ENCODE results near the gene BATF3. TPM values are rescaled to one million over a fixed set of nuclear protein-coding genes. Genes with fewer than 3 reads are reported as not detected.
A peak's percentile ranks its signal among the peaks of the same experiment; 100 is the strongest.

Gene BATF3
- total and polyA plus RNA-seq, 10 donors: 10.8 to 34.0 (median 14.0) TPM

DNA sequence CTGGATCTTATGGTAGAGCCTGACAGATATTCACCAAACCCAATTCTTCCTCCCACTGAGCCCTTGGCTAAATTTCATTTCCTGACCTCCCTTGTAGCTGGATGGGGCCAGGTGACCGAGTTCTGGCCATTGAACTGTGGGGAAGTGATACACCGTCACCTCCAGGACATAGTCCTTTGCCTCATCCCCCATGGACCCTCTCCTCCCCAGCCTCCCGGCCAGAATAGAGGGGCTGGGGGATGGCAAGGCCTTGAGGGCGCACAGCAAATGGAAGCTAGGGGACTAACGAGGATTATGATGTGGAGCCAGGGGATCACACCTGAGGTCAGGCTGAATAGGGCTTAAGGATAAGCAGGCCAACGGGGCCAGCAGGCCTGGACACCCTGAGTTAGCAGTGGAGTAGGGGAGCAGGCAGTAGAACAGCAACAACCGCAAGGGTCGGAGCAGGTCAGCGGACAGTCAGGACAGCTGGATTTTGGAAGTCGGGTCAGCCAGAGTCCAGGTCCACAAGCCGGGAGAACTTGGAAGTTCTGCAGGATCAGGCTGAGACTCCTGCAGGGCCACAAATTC is 15.0 kb downstream of the BATF3 start:
- Histone ChIP-seq H3K27me3 (replicated peaks in 1 of 7) (no peaks in the 10 kb centered on the region), H3K27ac (no peak overlapping the region), H3K9me3 (no peaks in the 10 kb centered on the region), H3K36me3 (peaks cover 0 to 7% (median 2%) of the 10 kb centered on the region in 6 donors), H3K4me1 (peaks cover 0 to 53% (median 22%) of the 10 kb centered on the region in 6 donors), H3K4me3 (no peak overlapping the region)
- TF ChIP-seq POLR2AphosphoS5 (IDR thresholded peaks at IDR 0.05): no peak
- TF ChIP-seq, protein P1, sequence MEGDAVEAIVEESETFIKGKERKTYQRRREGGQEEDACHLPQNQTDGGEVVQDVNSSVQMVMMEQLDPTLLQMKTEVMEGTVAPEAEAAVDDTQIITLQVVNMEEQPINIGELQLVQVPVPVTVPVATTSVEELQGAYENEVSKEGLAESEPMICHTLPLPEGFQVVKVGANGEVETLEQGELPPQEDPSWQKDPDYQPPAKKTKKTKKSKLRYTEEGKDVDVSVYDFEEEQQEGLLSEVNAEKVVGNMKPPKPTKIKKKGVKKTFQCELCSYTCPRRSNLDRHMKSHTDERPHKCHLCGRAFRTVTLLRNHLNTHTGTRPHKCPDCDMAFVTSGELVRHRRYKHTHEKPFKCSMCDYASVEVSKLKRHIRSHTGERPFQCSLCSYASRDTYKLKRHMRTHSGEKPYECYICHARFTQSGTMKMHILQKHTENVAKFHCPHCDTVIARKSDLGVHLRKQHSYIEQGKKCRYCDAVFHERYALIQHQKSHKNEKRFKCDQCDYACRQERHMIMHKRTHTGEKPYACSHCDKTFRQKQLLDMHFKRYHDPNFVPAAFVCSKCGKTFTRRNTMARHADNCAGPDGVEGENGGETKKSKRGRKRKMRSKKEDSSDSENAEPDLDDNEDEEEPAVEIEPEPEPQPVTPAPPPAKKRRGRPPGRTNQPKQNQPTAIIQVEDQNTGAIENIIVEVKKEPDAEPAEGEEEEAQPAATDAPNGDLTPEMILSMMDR (IDR thresholded peaks at IDR 0.05 in 8 of 11, conservative IDR thresholded peaks at IDR 0.05 in 3 of 11): no peak
- no peak for TF ChIP-seq POLR2A (IDR thresholded peaks at IDR 0.05)
- WGBS, 5 donors: 90 to 99% (median 94%) methylated on average over 11 of the region's 11 CpGs
- no peak for DNase-seq
- intact Hi-C loops (cut with DNase I; ENCODE audit: low total_unique reads): no loop called here

DNA sequence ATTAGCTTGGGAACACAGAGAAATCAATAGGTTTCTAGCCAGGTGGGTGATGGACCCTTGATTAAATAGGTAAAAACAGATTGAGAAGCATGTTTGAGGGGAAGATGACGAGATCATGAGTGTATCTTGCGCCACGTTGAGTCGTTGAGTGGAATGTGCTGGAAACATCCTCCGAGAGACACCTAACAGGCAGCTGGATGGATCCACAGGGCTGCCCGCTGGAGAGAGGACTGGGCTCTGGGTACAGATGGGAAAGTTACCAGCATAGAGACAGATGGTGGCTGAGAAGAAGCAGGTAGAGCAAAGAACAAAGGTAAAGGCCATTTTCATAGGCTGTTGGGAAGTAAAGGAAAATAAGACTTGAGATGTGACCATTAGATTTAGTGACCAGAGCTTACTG is 15.6 kb downstream of the BATF3 start:
- TF ChIP-seq, protein P1 (IDR thresholded peaks at IDR 0.05 in 8 of 11, conservative IDR thresholded peaks at IDR 0.05 in 3 of 11): no peak
- TF ChIP-seq POLR2A (IDR thresholded peaks at IDR 0.05): no peak
- TF ChIP-seq POLR2AphosphoS5 (IDR thresholded peaks at IDR 0.05): no peak
- 78 to 92% (median 82%) methylated on average over 6 of the region's 6 CpGs for WGBS, 5 donors
- Histone ChIP-seq H3K4me3 (no peak overlapping the region), H3K27me3 (replicated peaks in 1 of 7) (no peaks in the 10 kb centered on the region), H3K4me1 (peaks cover 0 to 55% (median 22%) of the 10 kb centered on the region in 6 donors), H3K36me3 (peaks cover 0 to 7% (median 2%) of the 10 kb centered on the region in 6 donors), H3K9me3 (no peaks in the 10 kb centered on the region), H3K27ac (peak overlapping the region in 1 of 8 donors; percentile 76)
- DNase-seq: no peak
- intact Hi-C loops (cut with DNase I; ENCODE audit: low total_unique reads): no loop called here

DNA sequence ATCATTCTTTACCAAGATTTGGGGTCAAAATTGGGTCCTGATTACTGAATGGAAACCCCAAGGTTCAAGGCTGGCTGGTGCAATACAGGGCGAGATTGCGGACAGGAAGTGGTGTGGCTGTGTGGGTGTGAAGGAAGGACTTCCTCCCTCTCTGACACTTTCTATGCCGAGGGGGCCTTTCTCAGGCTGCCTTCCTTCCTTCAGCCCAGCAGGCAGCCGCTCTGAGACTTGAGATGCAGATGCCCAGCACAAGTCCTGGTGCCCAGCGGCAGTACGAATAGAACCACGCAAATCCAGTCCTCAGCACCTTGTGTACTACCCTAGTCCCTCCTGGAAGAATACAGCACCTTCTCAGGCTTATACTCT is 16.3 kb downstream of the BATF3 start:
- WGBS, 5 donors: 11 to 44% (median 22%) methylated on average over 7 of the region's 7 CpGs
- H3K27ac ChIP-seq: peak overlapping the region in 6 of 8 donors; percentile 16 to 76 (median 57)
- peak; percentile 87 for DNase-seq
- peaks cover 0 to 7% (median 2%) of the 10 kb centered on the region in 6 donors for H3K36me3 ChIP-seq
- H3K9me3 ChIP-seq: no peaks in the 10 kb centered on the region
- H3K27me3 ChIP-seq (replicated peaks in 1 of 7): no peaks in the 10 kb centered on the region
- peak overlapping the region in 1 of 8 donors; percentile 43 for H3K4me3 ChIP-seq
- intact Hi-C loops (cut with DNase I; ENCODE audit: low total_unique reads): no loop called here
- TF ChIP-seq, protein P1 (IDR thresholded peaks at IDR 0.05 in 8 of 11, conservative IDR thresholded peaks at IDR 0.05 in 3 of 11): no peak
- peak in 2 of 3 donors; percentile 44 to 59 for TF ChIP-seq POLR2AphosphoS5 (IDR thresholded peaks at IDR 0.05)
- H3K4me1 ChIP-seq: peaks cover 0 to 63% (median 26%) of the 10 kb centered on the region in 6 donors

DNA sequence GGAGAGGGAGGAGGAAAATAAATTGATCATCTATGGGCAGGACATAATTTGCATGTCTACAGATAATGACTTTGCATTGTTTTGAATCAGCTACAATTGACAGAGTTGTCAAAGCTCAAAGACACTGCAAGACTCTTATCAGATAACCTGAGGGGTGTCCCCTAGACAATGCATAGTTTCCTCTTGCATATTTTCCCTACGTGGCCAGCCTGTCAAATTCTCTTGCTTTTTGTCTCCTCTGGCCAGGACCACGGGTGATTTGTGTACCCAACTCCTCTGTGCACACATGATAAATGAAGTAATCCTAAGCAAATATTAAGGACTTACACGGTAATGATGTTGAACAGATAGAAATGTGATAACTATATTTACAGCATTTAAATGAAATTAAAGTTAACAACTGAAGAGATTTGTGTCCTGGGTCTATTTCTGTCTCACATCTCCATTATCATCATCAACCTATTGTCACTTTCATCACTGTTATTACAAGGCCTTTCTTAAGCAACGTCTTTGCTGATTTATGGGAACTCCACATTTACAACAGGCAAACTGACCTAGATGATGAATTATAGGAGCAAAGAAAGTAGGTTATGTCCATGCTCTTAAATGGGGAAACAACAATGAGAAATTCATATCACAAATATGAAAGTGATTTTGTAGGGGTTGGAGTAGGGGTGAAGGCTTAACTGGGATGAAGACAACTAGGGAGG is 18.8 kb downstream of the BATF3 start:
- no peaks in the 10 kb centered on the region for H3K9me3 ChIP-seq
- TF ChIP-seq POLR2AphosphoS5 (IDR thresholded peaks at IDR 0.05): no peak
- TF ChIP-seq, protein P1 (IDR thresholded peaks at IDR 0.05 in 8 of 11, conservative IDR thresholded peaks at IDR 0.05 in 3 of 11): no peak
- TF ChIP-seq POLR2A (IDR thresholded peaks at IDR 0.05): no peak
- intact Hi-C loops (cut with DNase I; ENCODE audit: low total_unique reads): no loop called here
- no peaks in the 10 kb centered on the region for H3K36me3 ChIP-seq
- DNase-seq: no peak
- no peaks in the 10 kb centered on the region for H3K27me3 ChIP-seq (replicated peaks in 1 of 7)
- peaks cover 0 to 70% (median 30%) of the 10 kb centered on the region in 6 donors for H3K4me1 ChIP-seq
- H3K27ac ChIP-seq: no peak overlapping the region
- 50 to 59% (median 55%) methylated on average over 4 of the region's 4 CpGs for WGBS, 5 donors
- H3K4me3 ChIP-seq: no peak overlapping the region

Data from spleen (tissue), 11 donors.